ENCODE results near the gene TRANK1. TPM values are rescaled to one million over a fixed set of nuclear protein-coding genes. Genes with fewer than 3 reads are reported as not detected.
A peak's percentile ranks its signal among the peaks of the same experiment; 100 is the strongest.

The TRANK1 gene
- total RNA-seq, 5 donors from 2014 or later (not counting 1 experiment from before 2014, with no cell fraction given): 96.0 to 160 (median 127) TPM

GRCh38 chr3:36827133-36827532, 117.7 kb downstream of the TRANK1 start:
- Mint-ChIP-seq H3K4me3 (no peak overlapping the region), H3K36me3 (peaks cover 70% of the 10 kb centered on the region), H3K27me3 (no peaks in the 10 kb centered on the region), H3K27ac (peak overlapping the region in 1 of 2 donors; percentile 36), H3K9me3 (no peaks in the 10 kb centered on the region), H3K4me1 (no peaks in the 10 kb centered on the region)
- peaks cover 14 to 74% of the 10 kb centered on the region in 2 donors for H3K36me3 ChIP-seq (ENCODE audit: control insufficient read depth in 2 of 2, extremely low read depth in 1 of 2, insufficient read depth in 1 of 2, low read length in 1 of 2)
- ATAC-seq (replicated peaks in 1 of 4): no peak
- no peaks in the 10 kb centered on the region for H3K4me1 ChIP-seq (ENCODE audit: control insufficient read depth in 1 of 2, extremely low read depth in 1 of 2, insufficient read depth in 2 of 2, low read length in 2 of 2)
- CTCF ChIA-PET: no interaction called here
- H3K9me3 ChIP-seq: no peaks in the 10 kb centered on the region
- H3K4me3 ChIP-seq (ENCODE audit: control insufficient read depth in 1 of 2, extremely low read depth in 1 of 2, low read length in 1 of 2): no peak overlapping the region
- no peak for DNase-seq
- H3K27ac ChIP-seq (ENCODE audit: low read length): no peak overlapping the region
- no peaks in the 10 kb centered on the region for H3K27me3 ChIP-seq (replicated peaks in 1 of 2; ENCODE audit: control insufficient read depth in 2 of 2, extremely low read depth in 1 of 2, insufficient read depth in 2 of 2, low read length in 1 of 2)
- POLR2A ChIA-PET: interaction anchor here in 1 of 2 donors (0.6 kb wide), 1 partner anchor 9 kb away, joined by 3 read pairs; no protein-coding TSS in a partner anchor
- 100% methylated on average over 5 of the region's 5 CpGs for WGBS (ENCODE audit: insufficient coverage)

- no peak for ATAC-seq (replicated peaks in 1 of 4)
- POLR2A ChIA-PET: no interaction called here
- peaks cover 13 to 65% of the 10 kb centered on the region in 2 donors for H3K36me3 ChIP-seq (ENCODE audit: control insufficient read depth in 2 of 2, extremely low read depth in 1 of 2, insufficient read depth in 1 of 2, low read length in 1 of 2)
Observed at GRCh38 chr3:36826240-36826639, 118.6 kb downstream of the TRANK1 start.

DNA sequence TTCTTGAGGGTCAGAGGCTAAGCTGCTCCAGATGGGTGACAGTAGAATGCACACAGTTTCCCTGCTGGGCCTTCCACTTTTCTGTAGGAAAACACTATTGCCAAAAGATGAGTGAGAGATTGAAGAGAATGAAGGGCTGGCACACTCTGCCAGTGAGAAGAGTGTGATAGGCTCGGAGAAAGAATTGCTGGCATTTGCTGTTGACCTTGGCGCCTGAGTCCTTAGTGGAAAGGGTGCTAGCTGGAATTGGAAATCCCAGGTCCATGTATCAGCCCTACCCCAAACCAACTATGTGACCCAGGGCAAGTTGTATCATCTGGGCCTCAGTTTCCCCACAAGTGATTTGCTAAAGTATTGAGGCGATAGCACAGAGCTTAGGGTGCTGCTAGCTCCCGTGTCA, 120.4 kb downstream of the TRANK1 start:
- Histone ChIP-seq H3K27ac (ENCODE audit: low read length) (no peak overlapping the region), H3K9me3 (no peaks in the 10 kb centered on the region), H3K4me3 (ENCODE audit: control insufficient read depth in 1 of 2, extremely low read depth in 1 of 2, low read length in 1 of 2) (no peak overlapping the region), H3K27me3 (replicated peaks in 1 of 2; ENCODE audit: control insufficient read depth in 2 of 2, extremely low read depth in 1 of 2, insufficient read depth in 2 of 2, low read length in 1 of 2) (no peaks in the 10 kb centered on the region), H3K4me1 (ENCODE audit: control insufficient read depth in 1 of 2, extremely low read depth in 1 of 2, insufficient read depth in 2 of 2, low read length in 2 of 2) (no peaks in the 10 kb centered on the region), H3K36me3 (ENCODE audit: control insufficient read depth in 2 of 2, extremely low read depth in 1 of 2, insufficient read depth in 1 of 2, low read length in 1 of 2) (peaks cover 8 to 49% of the 10 kb centered on the region in 2 donors)
- no peak overlapping the region for H3K27ac Mint-ChIP-seq
- H3K4me3 Mint-ChIP-seq: no peak overlapping the region
- H3K4me1 Mint-ChIP-seq: peaks cover 0 to 5% (median 0%) of the 10 kb centered on the region in 3 donors
- ATAC-seq (replicated peaks in 1 of 4) (no peak), DNase-seq (no peak)
- CTCF ChIA-PET: no interaction called here
- 100% methylated on average over 2 of the region's 4 CpGs for WGBS (ENCODE audit: insufficient coverage)
- peaks cover 54% of the 10 kb centered on the region for H3K36me3 Mint-ChIP-seq
- H3K27me3 Mint-ChIP-seq: no peaks in the 10 kb centered on the region
- H3K9me3 Mint-ChIP-seq: no peaks in the 10 kb centered on the region
- POLR2A ChIA-PET: no interaction called here

More at GRCh38 chr3:36826240-36826639, 118.6 kb downstream of the TRANK1 start:
- Mint-ChIP-seq H3K27me3 (no peaks in the 10 kb centered on the region), H3K4me1 (peaks cover 0 to 4% (median 0%) of the 10 kb centered on the region in 3 donors), H3K9me3 (no peaks in the 10 kb centered on the region), H3K36me3 (peaks cover 63% of the 10 kb centered on the region), H3K27ac (no peak overlapping the region), H3K4me3 (no peak overlapping the region)
- CTCF ChIA-PET: interaction anchor here in 1 of 2 donors (1.3 kb wide), 1 partner anchor 14 kb away, joined by 3 read pairs; no protein-coding TSS in a partner anchor
- no peaks in the 10 kb centered on the region for H3K9me3 ChIP-seq
- H3K27ac ChIP-seq (ENCODE audit: low read length): no peak overlapping the region
- DNase-seq: no peak
- no peaks in the 10 kb centered on the region for H3K27me3 ChIP-seq (replicated peaks in 1 of 2; ENCODE audit: control insufficient read depth in 2 of 2, extremely low read depth in 1 of 2, insufficient read depth in 2 of 2, low read length in 1 of 2)
- 98% methylated on average over 6 of the region's 6 CpGs for WGBS (ENCODE audit: insufficient coverage)
- H3K4me1 ChIP-seq (ENCODE audit: control insufficient read depth in 1 of 2, extremely low read depth in 1 of 2, insufficient read depth in 2 of 2, low read length in 2 of 2): no peaks in the 10 kb centered on the region
- H3K4me3 ChIP-seq (ENCODE audit: control insufficient read depth in 1 of 2, extremely low read depth in 1 of 2, low read length in 1 of 2): no peak overlapping the region

DNA sequence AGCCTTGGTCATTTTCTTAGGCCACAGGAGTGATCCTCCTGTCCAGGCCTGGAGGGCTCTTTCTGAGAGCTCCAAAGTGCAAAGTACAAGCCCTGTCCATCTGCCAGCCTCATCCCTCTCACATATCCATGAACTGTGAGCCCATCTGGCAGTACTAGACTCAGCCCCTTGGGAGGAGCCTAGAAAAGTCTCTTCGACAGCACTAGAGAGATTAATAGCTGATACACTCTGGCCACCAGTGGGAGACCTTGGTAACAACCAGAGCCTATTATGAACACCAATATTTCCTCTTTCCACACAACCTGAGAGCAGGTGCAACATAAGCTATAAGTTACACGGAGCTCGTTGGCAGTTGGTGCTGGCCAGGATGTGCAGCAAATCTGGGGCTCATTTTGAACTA, 121.0 kb downstream of the TRANK1 start:
- ChIA-PET CTCF (interaction anchor here in 1 of 2 donors (0.6 kb wide), 1 partner anchor 30 kb away, joined by 6 read pairs; no protein-coding TSS in a partner anchor), POLR2A (no interaction called here)
- no peak overlapping the region for H3K27ac Mint-ChIP-seq
- no peaks in the 10 kb centered on the region for H3K9me3 Mint-ChIP-seq
- no peak for ATAC-seq (replicated peaks in 1 of 4)
- Histone ChIP-seq H3K36me3 (ENCODE audit: control insufficient read depth in 2 of 2, extremely low read depth in 1 of 2, insufficient read depth in 1 of 2, low read length in 1 of 2) (peaks cover 6 to 43% of the 10 kb centered on the region in 2 donors), H3K27me3 (replicated peaks in 1 of 2; ENCODE audit: control insufficient read depth in 2 of 2, extremely low read depth in 1 of 2, insufficient read depth in 2 of 2, low read length in 1 of 2) (no peaks in the 10 kb centered on the region), H3K4me1 (ENCODE audit: control insufficient read depth in 1 of 2, extremely low read depth in 1 of 2, insufficient read depth in 2 of 2, low read length in 2 of 2) (no peaks in the 10 kb centered on the region), H3K9me3 (no peaks in the 10 kb centered on the region), H3K4me3 (ENCODE audit: control insufficient read depth in 1 of 2, extremely low read depth in 1 of 2, low read length in 1 of 2) (no peak overlapping the region), H3K27ac (ENCODE audit: low read length) (no peak overlapping the region)
- peaks cover 0 to 5% (median 0%) of the 10 kb centered on the region in 3 donors for H3K4me1 Mint-ChIP-seq
- no peak for DNase-seq
- WGBS (ENCODE audit: insufficient coverage): 87% methylated on average over 3 of the region's 3 CpGs
- H3K36me3 Mint-ChIP-seq: peaks cover 48% of the 10 kb centered on the region
- no peaks in the 10 kb centered on the region for H3K27me3 Mint-ChIP-seq
- no peak overlapping the region for H3K4me3 Mint-ChIP-seq

DNA sequence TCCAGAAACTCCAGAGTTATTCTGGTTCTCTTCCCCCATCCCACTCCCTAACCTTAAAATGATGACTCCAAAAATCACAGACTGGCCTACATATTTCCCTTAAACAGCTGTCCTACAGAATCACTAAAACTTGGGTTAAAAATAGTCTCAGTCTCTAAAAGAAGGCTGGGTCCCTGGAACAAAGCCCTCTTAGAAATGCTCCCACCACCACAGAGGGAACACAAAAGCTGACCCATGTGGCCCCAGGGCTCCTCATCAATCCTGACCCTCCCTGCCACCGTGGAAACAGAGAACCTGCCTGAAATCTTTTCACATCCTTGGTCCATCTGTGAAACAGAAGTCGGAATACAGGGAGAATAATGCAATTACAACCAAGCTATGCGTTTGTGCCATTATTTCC, 124.8 kb downstream of the TRANK1 start:
- DNase-seq (no peak), ATAC-seq (replicated peaks in 1 of 4) (no peak)
- CTCF ChIA-PET: no interaction called here
- Mint-ChIP-seq H3K9me3 (no peaks in the 10 kb centered on the region), H3K4me3 (no peak overlapping the region), H3K4me1 (peaks cover 0 to 5% (median 0%) of the 10 kb centered on the region in 3 donors), H3K27ac (no peak overlapping the region), H3K36me3 (peaks cover 15% of the 10 kb centered on the region), H3K27me3 (no peaks in the 10 kb centered on the region)
- H3K27ac ChIP-seq (ENCODE audit: low read length): no peak overlapping the region
- POLR2A ChIA-PET: no interaction called here
- H3K4me1 ChIP-seq (ENCODE audit: control insufficient read depth in 1 of 2, extremely low read depth in 1 of 2, insufficient read depth in 2 of 2, low read length in 2 of 2): no peaks in the 10 kb centered on the region
- H3K4me3 ChIP-seq (ENCODE audit: control insufficient read depth in 1 of 2, extremely low read depth in 1 of 2, low read length in 1 of 2): no peak overlapping the region
- no peaks in the 10 kb centered on the region for H3K9me3 ChIP-seq
- 89% methylated on average over 3 of the region's 3 CpGs for WGBS (ENCODE audit: insufficient coverage)
- H3K36me3 ChIP-seq (ENCODE audit: control insufficient read depth in 2 of 2, extremely low read depth in 1 of 2, insufficient read depth in 1 of 2, low read length in 1 of 2): peaks cover 0 to 8% of the 10 kb centered on the region in 2 donors
- no peaks in the 10 kb centered on the region for H3K27me3 ChIP-seq (replicated peaks in 1 of 2; ENCODE audit: control insufficient read depth in 2 of 2, extremely low read depth in 1 of 2, insufficient read depth in 2 of 2, low read length in 1 of 2)

GRCh38 chr3:36817806-36818533, 126.9 kb downstream of the TRANK1 start:
- ATAC-seq (replicated peaks in 1 of 4) (no peak), DNase-seq (no peak)
- H3K36me3 ChIP-seq (ENCODE audit: control insufficient read depth in 2 of 2, extremely low read depth in 1 of 2, insufficient read depth in 1 of 2, low read length in 1 of 2): no peaks in the 10 kb centered on the region
- no peaks in the 10 kb centered on the region for H3K4me1 ChIP-seq (ENCODE audit: control insufficient read depth in 1 of 2, extremely low read depth in 1 of 2, insufficient read depth in 2 of 2, low read length in 2 of 2)
- CTCF ChIA-PET: interaction anchor here in 1 of 2 donors (0.6 kb wide), 1 partner anchor 171 kb away, joined by 3 read pairs; no protein-coding TSS in a partner anchor
- H3K27ac ChIP-seq (ENCODE audit: low read length): no peak overlapping the region
- peaks cover 6% of the 10 kb centered on the region for H3K36me3 Mint-ChIP-seq
- H3K27me3 Mint-ChIP-seq: peaks cover 0 to 4% of the 10 kb centered on the region in 2 donors
- no peaks in the 10 kb centered on the region for H3K9me3 Mint-ChIP-seq
- WGBS (ENCODE audit: insufficient coverage): 79% methylated on average over 5 of the region's 6 CpGs
- H3K4me3 Mint-ChIP-seq: no peak overlapping the region
- POLR2A ChIA-PET: interaction anchor here in 1 of 2 donors (0.6 kb wide), 1 partner anchor 442 kb away, joined by 4 read pairs; no protein-coding TSS in a partner anchor
- H3K27me3 ChIP-seq (replicated peaks in 1 of 2; ENCODE audit: control insufficient read depth in 2 of 2, extremely low read depth in 1 of 2, insufficient read depth in 2 of 2, low read length in 1 of 2): no peaks in the 10 kb centered on the region
- H3K4me1 Mint-ChIP-seq: peaks cover 0 to 5% (median 0%) of the 10 kb centered on the region in 3 donors
- H3K4me3 ChIP-seq (ENCODE audit: control insufficient read depth in 1 of 2, extremely low read depth in 1 of 2, low read length in 1 of 2): no peak overlapping the region
- no peak overlapping the region for H3K27ac Mint-ChIP-seq
- no peaks in the 10 kb centered on the region for H3K9me3 ChIP-seq

All from T-cell (primary cell).